Activated T-cell treated with anti-CD3 and anti-CD28 coated beads, Interleukin-2, amount 50 U/mL, for 4 hours (primary cell): ENCODE measurements around the gene TIE1. TPM values are rescaled to one million over a fixed set of nuclear protein-coding genes. Genes with fewer than 3 reads are reported as not detected.

Experiments
- ATAC-seq, 2 donors: fragments of 200-7000 bp; cut with Tn5 transposase; one replicate each; pipeline ENCODE4 v1.10.0; 2021
- DNase-seq: peaks from one replicate; pipeline ENCODE4 v3.0.0-alpha.2; 2020
- H3K27me3 Mint-ChIP-seq: one replicate; pipeline ENCODE4 v1.8.0; 2021; ENCODE audit warnings: low read depth, mixed read lengths
- H3K36me3 Mint-ChIP-seq: one replicate; pipeline ENCODE4 v1.8.0; 2022; ENCODE audit warnings: mixed read lengths; ENCODE audit not compliant: insufficient read depth
- H3K4me1 Mint-ChIP-seq: one replicate; pipeline ENCODE4 v1.8.0; 2021; ENCODE audit warnings: low read depth, mixed read lengths
- H3K4me3 Mint-ChIP-seq: one replicate; pipeline ENCODE4 v1.8.0; 2021; ENCODE audit warnings: mild to moderate bottlenecking, moderate library complexity, mixed read lengths
- H3K9me3 Mint-ChIP-seq: one replicate; pipeline ENCODE4 v1.8.0; 2021; ENCODE audit warnings: mixed read lengths
- total RNA-seq, 3 donors: library from RNA; stranded (reverse); gene quantifications; one replicate each; pipeline ENCODE4 v1.2.1, GENCODE V29; 2021

TIE1 gene
- total RNA-seq, 3 donors from 2014 or later, result 0.18 to 0.27 (median 0.24) TPM

DNA sequence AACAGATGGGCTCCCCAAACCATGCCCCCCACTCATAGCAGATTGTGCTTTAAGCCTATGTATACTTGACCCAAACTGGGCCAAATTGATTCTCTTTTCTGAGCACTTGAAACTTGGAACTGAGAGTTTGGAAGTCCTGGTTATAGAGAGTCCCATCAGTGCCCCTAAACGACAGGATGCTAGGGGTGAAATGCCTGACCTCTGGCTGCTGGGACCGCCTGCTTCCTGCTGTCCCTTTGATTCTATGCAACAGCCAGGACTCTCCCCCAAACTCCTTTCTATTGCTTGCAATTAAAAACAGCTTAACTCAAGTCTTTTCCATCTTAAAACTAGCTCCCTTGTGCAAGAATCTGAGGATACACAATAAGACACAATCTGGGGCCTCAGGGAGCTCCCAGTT, 20.1 kb upstream of the TIE1 start:
- H3K36me3 Mint-ChIP-seq, result no peaks in the 10 kb centered on the region
- DNase-seq (no peak), ATAC-seq (no peak)
- peaks cover 10% of the 10 kb centered on the region for H3K27me3 Mint-ChIP-seq
- no peaks in the 10 kb centered on the region for H3K4me1 Mint-ChIP-seq
- H3K4me3 Mint-ChIP-seq, result no peak overlapping the region
- no peaks in the 10 kb centered on the region for H3K9me3 Mint-ChIP-seq

DNA sequence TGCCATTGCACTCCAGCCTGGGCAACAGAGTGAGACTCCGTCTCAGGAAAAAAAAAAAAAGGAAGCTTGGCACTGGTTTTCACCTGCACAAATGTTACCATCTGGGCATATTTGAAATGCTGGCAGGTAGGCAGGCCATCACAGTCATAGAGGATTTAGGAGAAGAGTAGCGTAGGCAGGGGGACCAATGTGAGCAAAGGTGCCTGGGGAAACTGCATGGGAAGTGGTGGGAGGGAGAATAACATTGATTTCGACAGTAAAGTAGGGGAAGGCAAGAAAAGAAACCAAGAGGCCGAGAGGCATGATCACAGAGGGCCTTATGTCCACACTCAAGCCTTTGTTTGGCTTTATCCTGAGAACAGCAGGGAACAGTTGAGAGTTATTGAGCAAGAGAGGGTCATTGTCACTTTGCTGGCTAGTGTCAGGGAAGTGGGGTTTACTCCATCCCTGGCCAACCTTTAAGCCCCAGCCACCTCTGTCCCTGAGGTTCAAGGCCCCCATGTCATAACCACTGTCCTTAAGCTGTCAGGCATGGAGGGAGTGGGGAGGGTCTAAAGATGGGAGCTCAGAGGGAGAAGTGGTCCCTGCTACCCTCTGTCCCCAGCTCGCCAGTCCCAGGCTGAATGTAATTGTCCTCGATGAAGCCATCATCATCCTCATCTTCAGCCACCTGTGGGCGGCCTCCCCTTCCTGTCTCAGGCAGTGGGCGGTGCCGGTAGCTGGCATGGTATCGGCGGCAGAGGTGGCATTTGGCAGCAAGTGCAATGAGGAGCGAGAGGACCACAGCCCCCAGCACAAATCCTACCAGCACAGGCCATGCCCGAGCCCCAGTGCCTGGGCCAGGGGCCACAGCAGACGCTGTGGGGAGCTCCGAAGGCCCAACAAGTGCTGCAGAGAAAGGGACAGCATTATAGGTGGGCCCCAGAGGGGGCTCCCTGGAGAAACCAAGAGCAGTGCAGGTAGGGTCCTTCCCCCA, 18.3 kb upstream of the TIE1 start:
- no peak for DNase-seq
- Mint-ChIP-seq H3K27me3 (peaks cover 15% of the 10 kb centered on the region), H3K4me1 (no peaks in the 10 kb centered on the region), H3K36me3 (no peaks in the 10 kb centered on the region), H3K4me3 (no peak overlapping the region), H3K9me3 (no peaks in the 10 kb centered on the region)
- no peak for ATAC-seq

DNA sequence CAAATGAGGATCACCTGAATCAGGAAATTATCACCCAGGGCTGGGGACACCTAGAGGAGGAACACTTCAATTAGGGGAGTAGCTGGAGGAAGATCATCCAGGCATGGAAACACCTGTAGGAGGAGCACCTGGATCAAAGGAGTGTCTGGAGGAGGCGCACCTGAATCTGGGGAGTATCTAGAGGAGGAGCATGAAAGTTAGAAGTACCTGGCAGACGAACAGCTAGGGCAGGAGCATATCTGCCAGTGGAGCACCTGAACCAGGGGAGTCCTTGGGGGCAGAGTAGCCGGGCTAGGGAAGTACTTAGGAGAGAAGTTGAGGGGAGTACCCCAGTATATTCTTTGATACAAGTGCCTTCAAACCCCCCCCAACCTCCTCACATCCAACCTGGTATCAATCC, 16.7 kb upstream of the TIE1 start:
- Mint-ChIP-seq H3K27me3 (peaks cover 12% of the 10 kb centered on the region), H3K4me1 (no peaks in the 10 kb centered on the region), H3K4me3 (no peak overlapping the region), H3K9me3 (no peaks in the 10 kb centered on the region), H3K36me3 (no peaks in the 10 kb centered on the region)
- DNase-seq (no peak), ATAC-seq (no peak)

DNA sequence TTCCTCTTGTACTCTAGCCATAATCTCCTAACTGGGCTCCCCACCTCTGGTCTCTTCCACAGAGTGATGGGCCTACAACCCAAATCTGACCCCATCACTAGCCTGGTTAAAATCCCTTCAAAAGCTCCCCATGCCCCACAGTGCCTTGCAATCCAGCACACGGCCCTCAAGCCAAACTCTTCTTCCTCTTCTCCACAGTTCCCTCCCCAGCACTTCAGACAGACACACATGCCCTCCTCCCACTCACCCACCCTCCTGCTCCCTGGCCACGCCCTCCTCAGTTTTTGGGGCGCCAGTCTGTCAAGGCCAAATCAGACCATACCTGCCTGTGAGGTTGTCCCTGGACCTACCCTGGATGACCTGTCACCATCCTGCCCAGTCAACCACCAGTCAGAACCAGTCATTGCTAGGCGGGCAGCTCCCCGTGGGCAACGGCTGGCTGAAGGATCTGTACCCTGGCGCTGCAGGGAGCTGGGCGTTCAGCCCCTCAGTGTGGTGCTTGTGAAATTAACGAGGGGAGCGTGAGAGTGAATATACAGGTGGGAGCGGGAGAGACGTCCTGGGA, 16.2 kb upstream of the TIE1 start:
- DNase-seq (no peak), ATAC-seq (no peak)
- Mint-ChIP-seq H3K4me3 (no peak overlapping the region), H3K9me3 (no peaks in the 10 kb centered on the region), H3K27me3 (peaks cover 12% of the 10 kb centered on the region), H3K36me3 (no peaks in the 10 kb centered on the region), H3K4me1 (no peaks in the 10 kb centered on the region)

DNA sequence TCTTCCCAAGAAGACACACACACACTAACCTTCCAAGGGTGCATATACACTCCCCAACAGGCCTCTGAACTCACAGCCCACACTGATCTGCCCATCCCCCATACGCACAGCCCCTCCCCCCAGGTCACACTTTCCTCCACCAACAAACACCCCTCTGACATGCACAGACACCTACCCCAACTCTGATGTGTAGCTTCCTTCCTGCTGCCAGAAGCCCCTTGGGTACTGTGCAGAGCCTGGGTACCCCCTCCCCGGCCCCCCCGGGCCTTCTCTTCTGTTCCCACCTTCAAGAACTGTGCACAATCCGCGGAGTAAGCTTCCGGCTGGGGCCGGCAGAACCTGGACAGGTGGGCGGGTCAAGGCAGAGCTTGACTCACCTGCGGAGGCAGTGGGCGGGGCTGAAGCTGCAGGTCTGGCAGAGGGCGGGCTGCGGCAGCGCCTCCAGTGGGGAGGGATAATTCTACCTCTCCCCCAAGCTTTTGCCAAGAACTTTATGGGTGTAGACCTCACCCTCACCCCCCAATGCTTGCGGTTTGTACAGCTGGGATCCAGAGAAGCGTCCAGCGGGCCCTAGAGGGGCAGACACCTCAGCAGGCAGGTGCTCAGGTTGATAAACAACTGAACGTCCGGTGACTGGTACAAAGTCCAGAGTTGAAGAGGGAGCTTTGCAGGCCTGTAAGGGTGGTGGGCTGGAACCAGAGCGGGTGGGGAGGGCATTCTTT, 15.4 kb upstream of the TIE1 start, which contains the start of gene C1orf210:
Gene C1orf210 (minus strand): TSS at position 313 of the 722 bp plus-strand sequence. CDS start 2,311 bp downstream, outside the sequence.
- DNase-seq, result no peak
- Mint-ChIP-seq H3K9me3 (no peaks in the 10 kb centered on the region), H3K4me3 (no peak within 1 kb of the TSS), H3K27me3 (peaks cover 9% of the 10 kb centered on the region), H3K4me1 (no peaks in the 10 kb centered on the region), H3K36me3 (no peaks in the 10 kb centered on the region)
- no peak for ATAC-seq

DNA sequence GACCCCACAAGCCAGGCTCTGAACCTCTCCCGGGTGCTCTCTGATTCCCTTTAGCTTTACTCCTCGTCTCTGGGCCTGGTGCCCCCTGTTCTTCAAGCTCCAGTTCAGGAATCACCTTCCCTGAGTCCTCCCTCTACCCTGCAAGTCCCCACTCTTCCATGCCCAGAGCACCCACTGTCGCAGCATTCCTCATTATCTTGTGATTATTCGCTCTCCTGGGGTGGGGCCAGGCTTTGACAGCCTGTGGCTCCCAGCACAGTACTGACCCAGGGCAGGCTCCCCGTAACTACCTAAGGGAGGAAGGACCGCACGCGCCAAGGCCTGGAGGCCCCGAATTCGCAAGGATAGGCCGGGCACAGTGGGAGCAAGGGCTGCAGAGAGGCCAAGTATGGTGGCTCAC, 14.7 kb upstream of the TIE1 start:
- Mint-ChIP-seq H3K36me3 (no peaks in the 10 kb centered on the region), H3K9me3 (no peaks in the 10 kb centered on the region), H3K27me3 (peaks cover 8% of the 10 kb centered on the region), H3K4me3 (no peak overlapping the region), H3K4me1 (no peaks in the 10 kb centered on the region)
- ATAC-seq (no peak), DNase-seq (no peak)

DNA sequence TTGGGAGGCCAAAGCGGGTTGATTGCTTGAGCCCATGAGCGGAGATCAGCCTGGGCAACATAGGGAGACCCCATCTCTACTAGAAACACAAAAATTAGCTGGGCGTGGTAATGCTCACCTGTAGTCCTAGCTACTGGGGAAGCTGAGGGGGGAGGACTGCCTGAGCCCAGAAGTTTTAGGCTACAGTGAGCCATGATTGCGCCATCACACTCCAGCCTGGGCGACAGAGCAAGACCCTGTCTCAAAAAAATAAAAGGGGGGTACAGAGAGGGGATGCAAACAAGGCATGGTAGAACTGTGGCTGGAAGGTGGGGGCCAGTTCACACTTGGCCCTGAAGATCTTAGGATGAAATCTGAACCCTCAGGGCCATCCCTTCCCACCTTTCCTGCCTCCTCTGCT, 14.2 kb upstream of the TIE1 start:
- Mint-ChIP-seq H3K9me3 (no peaks in the 10 kb centered on the region), H3K4me3 (no peak overlapping the region), H3K36me3 (no peaks in the 10 kb centered on the region), H3K4me1 (no peaks in the 10 kb centered on the region), H3K27me3 (peaks cover 8% of the 10 kb centered on the region)
- no peak for DNase-seq
- ATAC-seq, result no peak

DNA sequence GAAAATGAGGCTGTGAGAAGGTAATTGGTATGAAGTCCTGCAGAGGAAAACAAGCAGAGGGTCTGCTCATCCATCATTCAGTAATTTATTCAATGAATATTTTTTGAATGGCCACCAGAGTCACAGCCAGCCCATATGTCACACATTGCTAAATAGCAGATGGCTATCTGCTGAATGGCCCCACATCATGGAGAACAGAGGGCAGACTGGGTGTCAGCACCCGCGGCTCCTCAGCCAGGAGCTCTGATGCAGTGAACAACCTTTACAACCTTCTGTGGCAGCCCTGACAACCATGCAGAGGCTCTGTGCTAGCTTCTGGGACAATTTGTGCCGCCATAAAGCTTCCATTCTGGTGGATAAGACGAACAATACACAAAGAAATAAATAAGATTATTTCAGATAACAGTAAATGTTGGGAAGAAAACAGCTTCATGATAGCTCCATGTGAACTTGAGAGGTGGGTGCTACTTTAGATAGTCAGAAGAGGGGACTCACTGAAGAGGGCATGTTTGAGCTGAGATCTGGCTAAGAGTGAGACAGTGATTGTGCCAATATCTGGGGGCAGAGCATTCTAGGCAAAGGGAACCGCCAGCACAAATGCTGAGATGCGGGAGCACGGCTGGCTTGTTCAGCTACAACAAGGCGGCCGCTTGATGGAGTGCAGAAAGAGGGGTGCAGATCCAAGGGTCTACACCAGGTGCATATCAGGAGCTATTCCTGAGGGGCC, 12.6 kb upstream of the TIE1 start:
- DNase-seq (no peak), ATAC-seq (no peak)
- H3K36me3 Mint-ChIP-seq, result no peaks in the 10 kb centered on the region
- no peaks in the 10 kb centered on the region for H3K9me3 Mint-ChIP-seq
- peaks cover 8% of the 10 kb centered on the region for H3K27me3 Mint-ChIP-seq
- H3K4me1 Mint-ChIP-seq, result no peaks in the 10 kb centered on the region
- no peak overlapping the region for H3K4me3 Mint-ChIP-seq

DNA sequence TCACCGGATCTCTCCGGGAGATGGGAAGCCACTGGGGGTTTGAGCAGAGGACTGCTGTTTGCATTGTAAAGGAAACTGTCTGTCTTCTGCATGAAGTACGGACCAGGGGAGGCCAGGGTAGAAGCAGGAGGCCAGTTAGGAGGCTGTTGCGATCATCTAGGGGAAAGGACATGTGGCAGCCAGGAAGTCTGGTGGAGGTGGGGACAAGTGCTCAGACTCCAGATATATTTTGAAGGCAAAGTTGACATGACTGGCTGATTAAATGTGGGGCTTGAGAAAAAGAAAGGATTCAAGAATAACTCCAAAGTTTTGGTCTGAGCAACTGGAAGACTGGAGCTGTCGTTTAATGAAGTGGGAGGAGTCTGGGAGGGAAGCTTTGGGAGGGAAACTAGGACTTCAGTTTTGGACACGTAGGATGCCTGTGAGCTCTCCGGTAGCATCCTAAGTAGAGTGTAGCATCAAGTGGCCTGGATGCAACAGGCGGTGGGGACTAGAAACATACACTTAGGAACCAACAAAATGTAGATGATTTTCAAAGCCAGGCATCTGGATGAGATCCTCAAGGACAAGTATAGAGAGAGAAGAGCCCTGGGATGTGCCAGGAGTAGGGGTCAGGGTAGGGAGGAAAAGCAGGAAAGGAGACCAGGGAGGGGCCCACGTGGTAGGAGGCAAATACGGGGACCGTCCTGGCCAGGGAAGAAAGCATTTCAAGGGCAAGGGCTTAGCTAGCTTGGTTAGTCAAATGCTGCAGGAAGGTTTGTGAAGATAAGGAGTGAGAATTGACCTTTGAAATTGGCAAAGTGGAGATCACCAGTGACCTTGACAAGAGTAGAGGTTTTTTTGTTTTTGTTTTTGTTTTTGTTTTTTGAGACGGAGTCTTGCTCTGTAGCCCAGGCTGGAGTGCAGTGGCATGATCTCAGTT, 11.7 kb upstream of the TIE1 start:
- Mint-ChIP-seq H3K27me3 (peaks cover 8% of the 10 kb centered on the region), H3K4me3 (no peak overlapping the region), H3K4me1 (no peaks in the 10 kb centered on the region), H3K36me3 (no peaks in the 10 kb centered on the region), H3K9me3 (no peaks in the 10 kb centered on the region)
- DNase-seq, result no peak
- ATAC-seq, result no peak

DNA sequence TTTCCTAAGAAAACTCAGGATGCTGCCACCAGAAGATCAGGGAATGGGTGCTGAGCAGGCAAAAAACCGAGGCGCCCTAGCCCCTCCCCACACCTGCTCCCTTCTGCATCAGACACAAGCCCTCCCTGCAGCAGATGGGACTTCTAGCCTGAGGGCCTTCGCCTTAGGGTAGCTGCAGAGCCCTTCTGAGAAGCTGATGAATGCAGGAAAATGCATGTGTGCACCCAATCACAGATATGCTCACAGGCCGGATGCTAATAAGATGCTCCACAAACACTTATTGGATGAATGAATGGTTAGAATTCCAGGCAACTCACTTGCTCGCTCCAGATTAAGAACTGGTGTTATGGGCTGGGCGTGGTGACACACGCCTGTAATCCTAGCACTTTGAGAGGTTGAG, 8.6 kb upstream of the TIE1 start:
- DNase-seq (no peak), ATAC-seq (no peak)
- peaks cover 15% of the 10 kb centered on the region for H3K4me1 Mint-ChIP-seq
- H3K27me3 Mint-ChIP-seq, result peaks cover 2% of the 10 kb centered on the region
- H3K4me3 Mint-ChIP-seq, result no peak overlapping the region
- no peaks in the 10 kb centered on the region for H3K36me3 Mint-ChIP-seq
- no peaks in the 10 kb centered on the region for H3K9me3 Mint-ChIP-seq

DNA sequence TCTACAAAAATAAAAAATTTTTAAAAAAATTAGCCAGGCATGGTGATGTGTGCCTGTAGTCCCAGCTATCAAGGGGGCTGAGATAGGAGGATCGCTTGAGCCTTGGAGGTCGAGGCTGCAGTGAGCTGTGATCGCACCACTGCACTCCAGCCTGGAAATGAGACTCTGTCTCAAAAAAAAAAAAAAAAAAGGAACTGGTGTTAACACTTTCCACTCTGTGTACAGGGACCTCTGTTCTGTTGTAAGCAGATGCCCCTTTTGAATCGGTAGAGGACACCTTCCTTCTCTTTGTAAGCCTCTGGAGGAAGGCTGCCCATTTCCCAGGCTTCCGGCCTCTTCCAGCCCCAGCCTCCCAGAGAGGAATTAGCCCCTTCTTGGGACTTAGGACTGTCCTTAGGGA, 8.1 kb upstream of the TIE1 start:
- Mint-ChIP-seq H3K27me3 (no peaks in the 10 kb centered on the region), H3K4me1 (peaks cover 15% of the 10 kb centered on the region), H3K9me3 (no peaks in the 10 kb centered on the region), H3K4me3 (no peak overlapping the region), H3K36me3 (no peaks in the 10 kb centered on the region)
- ATAC-seq, result no peak
- DNase-seq, result no peak

DNA sequence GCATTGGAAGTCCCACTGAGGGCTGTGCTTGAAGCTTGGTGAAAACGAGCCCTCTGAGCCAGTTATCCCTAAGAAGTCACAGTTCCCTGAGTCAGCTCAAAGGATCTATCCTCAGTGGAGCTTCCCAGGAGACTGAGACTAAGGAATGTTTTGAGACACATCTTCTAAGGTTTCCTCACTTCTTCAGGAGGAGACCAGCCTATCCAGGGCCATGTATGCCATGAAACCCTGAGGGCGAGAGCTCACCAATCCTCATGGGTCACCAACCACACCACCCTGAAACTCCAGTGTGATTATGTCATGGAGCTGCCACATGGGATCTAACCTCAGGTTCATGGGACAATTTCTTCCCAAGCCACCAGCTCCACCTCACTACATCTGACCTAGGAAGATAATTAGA, 7.6 kb upstream of the TIE1 start:
- Mint-ChIP-seq H3K4me3 (no peak overlapping the region), H3K4me1 (peaks cover 15% of the 10 kb centered on the region), H3K27me3 (no peaks in the 10 kb centered on the region), H3K36me3 (no peaks in the 10 kb centered on the region), H3K9me3 (no peaks in the 10 kb centered on the region)
- DNase-seq (no peak), ATAC-seq (no peak)
